GM19238 (cell line): ENCODE measurements around the gene AK2.
"Not testable (repeated sequence)": the region's sequence is repeated elsewhere in the genome, so short reads cannot be mapped to it uniquely, and the experiment has no call there.

Source experiments
- DNase-seq: peaks from one replicate; pipeline ENCODE4 v3.0.0; 2011; ENCODE audit warnings: low spot score; ENCODE audit not compliant: insufficient read length

Gene AK2

DNA sequence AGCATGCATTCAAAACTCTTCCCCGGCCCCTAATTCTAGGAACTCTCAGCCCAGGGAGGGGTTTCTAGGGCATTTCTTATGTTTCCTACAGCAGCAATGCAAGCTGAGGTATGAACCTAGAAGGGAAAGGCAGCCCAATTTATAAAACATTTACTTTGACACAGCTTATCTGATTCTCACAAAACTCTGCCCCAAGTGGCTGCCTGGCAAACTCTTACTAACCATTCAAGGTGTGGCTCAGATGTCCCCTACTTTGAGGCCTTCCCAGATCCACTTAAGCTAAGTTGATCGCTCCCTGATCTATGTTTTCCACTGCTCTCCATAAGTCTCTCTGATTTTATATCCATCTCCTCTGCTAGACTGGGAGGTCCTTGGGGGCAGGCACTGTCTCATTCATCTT is 35.4 kb downstream of the AK2 start:
- DNase-seq = no peak

DNA sequence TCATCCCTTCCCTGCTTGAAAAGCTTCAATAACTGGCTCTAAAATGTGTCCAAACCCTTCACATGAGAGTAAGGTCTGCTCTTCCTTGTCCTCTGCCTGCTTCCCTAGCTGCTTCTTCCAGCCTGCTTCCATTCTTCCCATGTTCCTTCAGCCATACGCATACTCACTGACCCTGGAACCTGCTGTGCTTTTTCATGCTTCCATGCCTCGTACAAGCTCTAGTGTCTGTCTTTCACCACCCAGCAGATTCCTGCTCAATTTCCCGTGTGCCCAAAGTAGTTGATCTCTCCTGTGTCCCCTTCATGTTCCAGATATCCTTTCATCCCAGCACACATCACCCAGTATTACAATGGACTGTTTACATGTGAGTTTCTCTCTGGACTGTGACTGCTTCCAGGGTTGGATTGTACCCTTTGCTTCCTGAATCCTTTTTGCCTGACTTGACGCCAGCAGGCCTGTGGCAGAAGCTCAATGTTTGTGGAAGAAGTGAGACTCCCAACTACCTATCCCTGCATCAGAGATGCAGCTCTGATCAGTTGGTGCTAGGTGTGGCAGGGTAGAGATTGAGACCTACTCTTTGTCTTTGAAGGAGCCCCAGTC is 36.2 kb downstream of the AK2 start:
- DNase-seq = no peak

DNA sequence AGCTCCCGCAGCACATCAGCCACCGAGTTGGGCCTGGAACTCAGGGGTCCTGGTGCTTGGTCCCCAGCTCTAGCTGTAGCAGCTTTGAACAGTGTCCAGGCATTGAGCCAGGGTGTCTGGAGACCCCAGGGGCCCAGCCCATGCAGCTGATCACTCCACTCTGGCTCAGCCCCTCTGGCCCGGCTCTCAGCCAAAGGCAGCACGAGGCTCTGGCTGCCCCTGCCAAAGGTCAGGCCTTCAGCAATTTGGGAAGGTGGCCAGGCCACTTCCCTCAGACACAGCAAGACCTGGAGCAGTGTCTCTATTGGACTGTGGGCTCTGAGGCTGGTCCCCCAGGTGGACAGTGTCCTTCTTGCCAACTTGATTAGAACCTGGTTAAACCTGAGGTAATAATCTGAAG is 37.7 kb downstream of the AK2 start:
- no peak for DNase-seq

DNA sequence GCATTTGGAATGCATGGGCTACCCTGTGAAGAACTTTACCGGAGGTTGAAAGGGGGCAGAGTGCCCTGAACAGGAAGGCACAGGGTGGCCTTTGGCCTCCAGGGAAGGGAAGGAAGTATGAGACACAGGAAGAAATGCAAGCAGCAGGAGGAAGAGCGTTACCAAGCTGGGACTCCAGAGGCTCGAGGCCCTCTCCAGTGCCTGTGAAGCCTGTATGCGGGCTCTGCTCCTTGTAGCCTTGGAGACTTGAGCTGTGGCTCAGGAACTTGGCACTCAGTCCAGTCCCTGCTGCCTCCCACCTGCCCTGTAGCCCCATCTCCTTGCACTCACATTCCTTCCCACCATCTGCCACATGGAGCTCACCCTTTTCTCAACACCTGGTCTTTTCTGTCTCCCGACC is 38.6 kb downstream of the AK2 start:
- no peak for DNase-seq

DNA sequence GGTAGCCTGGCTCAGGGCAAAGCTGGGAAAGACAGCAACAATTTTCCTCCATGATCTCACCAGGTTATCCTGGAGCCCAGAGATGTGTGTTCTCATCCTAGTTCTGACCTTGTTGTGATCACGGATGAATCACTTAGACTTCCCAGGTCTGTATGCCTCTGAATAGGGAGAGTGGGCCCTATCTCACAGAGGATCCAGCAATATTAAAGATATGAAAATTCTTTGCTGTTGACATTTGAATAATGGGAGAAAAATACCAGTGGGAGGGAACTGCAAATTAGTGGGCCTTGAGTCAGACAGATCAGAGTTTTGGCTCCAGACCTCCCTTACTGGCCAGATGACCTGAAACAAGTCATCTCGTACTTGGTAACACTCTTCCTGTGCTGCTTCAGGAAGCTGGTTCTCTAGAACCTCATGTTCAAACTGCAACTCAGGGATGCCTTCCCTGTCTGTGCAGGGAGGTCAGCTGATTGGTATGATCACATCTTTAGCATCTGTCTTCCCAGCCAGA is 39.2 kb downstream of the AK2 start:
- DNase-seq = no peak

DNA sequence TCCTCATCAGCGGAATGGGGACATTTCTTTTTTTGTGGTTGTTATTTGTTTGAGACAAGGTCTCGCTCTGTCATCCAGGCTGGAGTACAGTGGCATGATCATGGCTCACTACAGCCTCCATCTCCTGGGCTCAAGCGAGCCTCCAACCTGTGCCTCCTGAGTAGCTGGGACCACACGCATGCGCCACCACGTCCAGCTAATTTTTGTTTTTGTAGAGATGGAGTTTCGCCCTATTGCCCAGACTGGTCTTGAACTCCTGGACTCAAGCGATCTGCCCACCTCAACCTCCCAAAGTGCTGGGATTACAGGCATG is 43.4 kb downstream of the AK2 start:
- not testable (repeated sequence) for DNase-seq

DNA sequence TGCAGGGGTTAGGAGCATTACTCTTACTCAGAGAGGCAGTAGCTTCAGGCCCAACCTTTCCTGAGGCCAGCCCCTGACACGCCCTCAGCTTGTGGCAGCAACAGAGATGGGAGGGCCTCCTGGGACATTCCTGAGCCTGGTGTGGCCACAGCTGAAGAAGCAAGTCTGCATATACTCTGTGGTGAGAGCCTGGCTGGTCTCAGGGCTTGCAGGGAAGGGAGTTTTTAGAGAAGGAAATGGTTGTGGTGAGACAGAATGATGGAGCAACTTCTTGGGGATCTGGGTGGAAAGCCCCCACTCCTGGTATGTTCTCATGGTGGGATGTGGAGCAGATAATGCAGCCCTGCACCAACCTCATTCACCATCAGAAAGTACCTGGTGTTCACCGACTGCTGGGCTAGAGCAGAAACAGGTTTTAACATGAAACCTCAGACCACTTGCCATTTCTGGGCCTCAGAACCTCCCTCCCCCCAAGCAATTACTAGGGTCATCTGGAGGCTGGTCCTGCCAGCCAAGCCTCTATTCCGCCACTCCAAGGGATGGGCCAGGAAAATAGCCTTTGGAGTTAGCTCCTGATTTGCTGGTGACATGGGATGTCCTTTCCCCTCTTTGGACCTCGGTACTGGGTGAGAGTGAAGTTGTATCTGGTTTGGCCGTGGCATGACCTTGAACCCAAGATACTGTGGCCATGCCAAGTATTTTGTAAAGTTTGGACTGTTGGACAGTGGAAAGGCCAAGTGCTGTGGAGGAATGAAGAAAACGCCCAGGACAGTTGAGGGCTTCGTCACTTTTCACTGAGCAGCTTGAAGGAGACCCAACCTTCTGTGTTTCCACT is 44.0 kb downstream of the AK2 start:
- DNase-seq = peak; percentile 64

DNA sequence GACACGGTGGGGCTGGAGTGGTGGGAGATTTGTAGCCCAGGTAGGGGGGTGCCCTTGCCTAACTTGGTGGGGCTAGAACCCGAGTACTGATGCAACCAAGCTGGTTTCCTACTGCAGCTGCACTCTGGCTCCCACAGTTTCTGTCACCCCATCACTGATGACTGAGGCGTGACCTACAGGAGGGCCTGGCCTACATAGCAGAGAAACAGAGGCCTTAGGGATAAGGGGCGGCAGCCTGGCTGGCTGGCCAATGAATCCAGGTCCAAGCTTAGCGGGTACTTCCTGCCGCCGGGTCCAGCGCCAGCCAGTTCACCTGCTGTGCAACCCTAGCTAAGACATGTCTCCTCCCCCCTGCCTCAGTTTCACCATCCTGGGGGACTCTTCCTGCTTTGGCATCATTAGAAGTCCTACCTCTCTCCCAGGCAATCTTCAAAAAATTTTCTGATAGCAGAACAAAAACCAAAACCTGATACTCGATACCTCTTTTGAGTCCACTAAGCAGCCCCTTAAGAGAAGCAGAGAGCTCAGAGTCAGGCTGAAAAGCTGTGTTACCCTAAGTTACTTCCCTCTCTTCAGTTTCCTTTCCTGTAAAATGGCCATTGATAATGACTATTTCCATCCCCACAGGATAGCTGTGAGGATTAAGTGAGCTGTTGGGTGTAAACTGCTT is 44.7 kb downstream of the AK2 start:
- no peak for DNase-seq

DNA sequence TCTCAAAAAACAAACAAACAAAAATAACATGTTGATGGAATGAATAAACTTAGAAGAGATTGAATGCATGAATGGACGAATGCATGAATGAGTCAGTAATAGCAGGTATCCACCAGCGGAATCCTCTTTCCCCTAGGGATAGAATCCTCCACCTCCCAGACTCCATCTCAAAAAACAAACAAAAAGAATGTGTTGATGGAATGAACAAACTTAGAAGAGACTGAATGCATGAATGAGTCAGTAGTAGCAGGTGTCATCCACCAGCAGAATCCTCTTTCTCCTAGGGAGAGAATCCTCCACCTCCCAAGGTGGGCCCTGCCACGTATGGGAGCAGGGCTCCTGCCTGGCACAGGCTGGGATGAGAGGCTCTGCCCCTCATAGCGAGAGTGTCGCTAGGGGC is 45.3 kb downstream of the AK2 start:
- no peak for DNase-seq

DNA sequence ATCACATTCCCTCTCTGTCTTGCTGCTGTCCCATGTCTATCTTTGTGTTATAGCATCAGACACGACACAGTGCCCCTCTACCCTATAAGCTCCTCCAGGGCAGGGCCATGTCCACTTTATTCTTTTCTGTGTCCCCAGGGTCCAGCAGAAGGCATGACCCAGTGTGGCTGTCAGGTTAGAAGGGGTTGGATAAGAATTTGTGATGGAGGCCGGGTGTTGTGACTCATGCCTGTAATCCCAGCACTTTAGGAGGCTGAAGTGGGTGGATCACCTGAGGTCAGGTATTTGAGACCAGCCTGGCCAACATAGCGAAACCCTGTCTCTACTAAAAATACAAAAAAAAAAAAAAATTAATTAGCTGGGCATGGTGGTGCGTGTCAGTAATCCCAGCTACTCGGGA is 45.8 kb downstream of the AK2 start:
- no peak for DNase-seq

DNA sequence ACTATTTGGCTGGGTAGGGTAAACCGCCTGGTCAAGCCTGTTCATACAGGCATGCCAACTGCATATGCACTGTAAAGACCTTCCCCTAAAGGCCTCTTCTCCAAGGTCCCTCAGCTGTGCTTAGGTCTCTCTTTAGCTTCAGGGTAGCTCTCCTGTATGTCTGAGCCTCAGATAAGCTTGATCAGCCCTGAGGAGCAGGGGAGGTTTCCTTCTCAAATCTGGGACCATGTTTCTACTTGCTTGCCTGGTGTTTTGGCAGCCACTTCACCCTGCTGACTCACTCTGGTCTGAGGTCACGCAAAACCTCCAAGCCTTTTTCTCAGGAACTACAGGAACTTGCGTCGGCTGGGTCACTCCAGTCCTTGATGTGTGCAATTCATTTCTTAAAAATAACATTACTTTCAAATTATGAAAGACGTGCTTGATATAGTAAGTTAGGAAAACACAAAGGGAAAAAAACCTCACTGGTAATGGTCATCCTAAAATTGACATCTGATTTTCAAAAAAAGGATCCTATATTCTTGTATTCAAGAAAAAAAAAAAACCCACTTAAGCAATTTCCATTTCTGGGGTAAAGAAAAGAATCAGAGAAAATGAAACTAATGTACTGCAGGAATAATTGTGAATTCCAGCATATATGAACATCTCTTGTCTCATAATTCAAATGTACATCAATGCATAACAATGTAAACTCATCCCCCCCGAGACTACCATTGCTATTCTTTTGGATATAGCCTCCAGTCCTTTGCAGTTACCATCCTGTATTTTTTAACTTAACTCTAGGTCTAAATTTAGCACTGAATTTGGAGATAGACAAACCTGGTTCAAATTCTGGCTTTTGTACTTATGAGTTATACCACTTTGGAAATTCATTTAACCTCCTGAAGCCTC is 47.3 kb downstream of the AK2 start:
- DNase-seq = no peak

DNA sequence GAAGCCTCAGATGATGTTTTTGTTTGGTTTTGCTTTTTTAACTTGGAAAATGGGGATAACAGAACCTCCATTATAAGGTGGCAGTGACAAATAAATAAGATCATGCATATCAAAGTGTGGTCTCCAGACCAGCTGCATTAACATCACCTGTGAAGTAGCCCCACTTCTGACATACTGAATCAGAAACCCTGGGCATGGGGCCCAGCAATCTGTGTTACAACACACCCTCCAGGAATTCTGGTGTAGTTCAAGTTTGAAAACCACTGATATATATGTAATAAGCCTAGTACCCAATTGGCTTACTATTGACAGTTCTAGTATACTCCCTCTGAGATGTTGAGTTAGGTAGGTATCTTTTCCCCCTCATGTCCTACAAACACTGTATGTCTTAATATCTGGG is 48.0 kb downstream of the AK2 start:
- no peak for DNase-seq

DNA sequence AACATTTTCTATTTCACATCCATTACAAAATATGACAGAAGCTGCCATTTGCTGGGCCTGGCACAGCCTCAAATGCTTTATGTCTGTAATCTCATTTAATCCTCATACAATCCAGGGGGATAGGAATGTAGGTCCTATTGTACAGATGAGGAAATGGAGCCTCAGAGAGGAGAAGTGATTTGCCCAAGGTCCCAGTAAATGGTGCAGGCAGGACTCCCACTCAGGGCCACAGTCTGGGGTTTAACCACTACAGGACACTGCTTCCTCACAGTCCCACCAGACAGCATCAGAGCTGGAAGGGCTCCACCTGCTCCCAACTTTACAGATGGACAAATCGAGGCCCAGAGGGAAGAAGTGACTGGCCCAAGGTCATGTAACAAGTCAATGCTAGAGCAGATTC is 51.5 kb downstream of the AK2 start:
- DNase-seq = no peak

DNA sequence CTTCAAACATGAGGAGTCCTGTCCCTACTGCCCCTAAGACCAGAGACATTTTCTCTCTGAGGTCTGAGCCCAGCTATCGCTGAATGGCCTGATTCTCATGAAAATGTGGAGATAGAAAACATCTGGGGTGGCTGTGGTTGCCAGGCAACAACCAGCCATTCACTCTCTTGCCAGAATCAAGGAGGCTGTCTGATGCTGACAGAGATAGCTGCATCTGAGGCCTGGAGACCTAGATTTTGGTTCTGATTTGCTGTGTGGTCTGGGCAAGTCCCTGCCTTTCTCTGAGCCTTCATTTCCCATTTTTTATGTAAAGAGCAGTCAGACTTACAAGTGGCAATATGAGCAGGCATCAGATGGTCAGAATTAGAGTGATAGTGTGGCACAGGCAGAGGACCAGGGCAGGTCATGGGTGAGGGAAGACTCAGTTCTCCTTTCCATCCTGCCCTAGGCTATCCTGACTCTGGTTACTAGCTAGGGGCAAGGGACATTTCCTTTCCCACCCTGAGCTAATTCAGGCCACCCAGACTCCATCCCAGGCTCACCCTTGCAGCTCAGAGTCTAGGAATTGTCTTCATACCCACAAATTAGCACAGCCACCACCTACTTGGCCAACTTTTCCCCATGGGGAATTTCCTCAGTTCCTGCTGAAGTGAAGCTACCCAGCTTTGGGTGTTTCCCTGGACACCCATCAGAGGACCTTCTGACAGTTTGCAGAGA is 52.1 kb downstream of the AK2 start:
- no peak for DNase-seq

DNA sequence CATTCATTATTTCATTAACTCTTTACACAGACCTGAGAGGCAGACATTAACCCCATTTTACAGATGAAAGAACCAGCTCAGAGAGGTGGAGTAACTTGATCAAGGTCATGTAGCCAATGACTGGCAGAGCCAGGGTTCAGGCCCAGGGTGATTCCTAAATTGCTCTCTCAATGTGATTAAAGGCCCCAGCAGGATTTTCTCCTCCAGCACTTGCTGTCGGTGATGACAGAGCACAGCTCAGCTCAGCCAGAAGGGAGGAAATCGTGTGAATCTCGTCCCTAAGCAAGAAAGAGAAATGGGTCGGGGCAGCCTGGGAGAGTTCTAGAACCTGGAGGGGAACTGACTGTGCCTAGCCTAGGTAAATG is 52.6 kb downstream of the AK2 start:
- no peak for DNase-seq

DNA sequence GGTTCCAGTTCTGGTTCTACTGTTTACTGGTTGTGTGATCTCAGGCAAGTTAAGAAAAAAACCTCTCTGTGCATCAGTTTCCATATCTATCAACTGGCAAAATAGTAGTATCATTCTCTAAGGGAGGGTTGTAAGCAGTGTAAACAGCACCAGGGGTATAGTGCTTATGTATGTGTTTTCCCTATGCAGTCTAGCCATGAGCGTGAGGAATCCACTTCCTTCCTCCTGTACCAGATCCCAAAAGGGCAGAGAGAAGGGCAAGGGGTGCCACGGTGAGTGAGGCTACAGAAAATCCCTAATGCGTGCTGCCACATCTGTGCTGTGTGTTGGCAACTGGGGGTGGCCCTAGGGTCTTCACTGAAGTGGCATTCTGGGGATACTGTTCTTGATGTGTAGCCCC is 53.7 kb downstream of the AK2 start:
- no peak for DNase-seq

DNA sequence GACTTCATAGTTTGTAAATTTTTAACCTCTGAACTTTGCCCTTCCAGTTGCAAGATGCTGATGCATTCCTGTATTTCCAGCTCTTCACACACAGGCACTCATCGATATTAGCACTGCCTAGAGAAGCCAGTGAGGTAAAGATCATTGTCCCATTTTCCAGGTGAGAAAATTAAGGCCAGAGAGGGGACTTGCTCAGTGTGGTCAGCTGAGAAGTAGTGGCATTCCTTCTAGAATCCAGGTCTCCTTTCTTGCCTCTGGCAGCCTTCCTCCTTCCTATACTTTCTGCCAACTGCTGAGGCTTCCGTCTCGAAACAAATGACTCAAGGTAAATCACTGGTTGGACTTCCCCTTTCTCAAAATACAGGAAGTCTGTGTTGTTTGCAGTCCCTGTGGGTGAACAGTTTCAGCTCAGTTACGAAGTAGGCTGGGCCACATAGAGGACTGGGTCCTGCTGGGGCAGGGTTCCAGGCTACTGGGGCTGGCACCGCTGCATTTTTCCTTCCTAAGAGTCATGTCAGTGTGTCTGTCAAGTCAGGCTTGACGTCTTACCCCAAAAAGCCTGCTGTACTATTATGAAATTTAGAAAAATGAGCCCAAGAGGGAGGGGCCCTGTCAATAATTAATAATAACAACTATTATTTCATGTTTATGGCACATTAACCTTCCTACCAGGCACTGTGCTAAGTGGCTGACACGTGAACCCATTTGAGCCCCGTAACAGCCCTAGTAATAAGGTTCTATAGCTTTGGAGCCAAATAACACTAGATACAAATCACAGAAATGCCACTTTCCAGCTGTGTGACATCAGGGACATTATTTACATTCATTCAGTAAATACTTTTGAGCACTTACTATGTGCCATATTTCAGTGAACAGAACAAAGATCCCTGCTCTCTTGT is 55.4 kb downstream of the AK2 start:
- peak; percentile 80 for DNase-seq

DNA sequence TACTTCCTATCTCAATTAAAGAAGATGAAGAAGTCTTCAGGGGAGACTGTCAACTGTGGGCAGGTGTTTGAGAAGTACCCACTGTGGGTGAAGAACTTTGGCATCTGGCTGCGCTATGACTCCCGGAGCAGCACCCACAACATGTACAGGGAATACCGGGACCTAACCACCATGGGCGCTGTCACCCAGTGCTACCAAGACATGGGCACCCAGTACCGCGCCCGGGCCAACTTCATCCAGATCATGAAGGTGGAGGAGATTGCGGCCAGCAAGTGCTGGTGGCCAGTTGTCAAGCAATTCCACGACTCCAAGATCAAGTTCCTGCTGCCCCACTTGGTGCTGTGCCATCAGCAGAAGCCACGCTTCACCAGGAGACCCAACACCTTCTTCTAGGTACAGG is 56.6 kb downstream of the AK2 start:
- no peak for DNase-seq

DNA sequence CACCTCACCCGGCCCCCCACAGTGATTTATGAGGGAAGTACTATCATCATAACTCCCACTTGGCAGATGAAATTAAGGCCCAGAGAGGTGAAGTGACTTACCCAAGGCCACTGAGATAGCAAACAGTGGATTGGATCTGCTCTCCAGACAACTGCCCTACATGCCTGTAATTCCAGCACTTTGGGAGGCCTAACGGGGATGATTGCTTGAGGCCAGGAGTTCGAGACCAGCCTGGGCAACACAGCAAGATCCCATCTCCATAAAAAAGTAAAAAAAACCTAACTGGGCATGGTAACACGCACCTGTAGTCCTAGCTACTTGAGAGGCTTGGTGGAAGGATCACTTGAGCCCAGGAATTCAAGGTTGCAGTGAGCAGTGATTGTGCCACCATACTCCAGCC is 57.8 kb downstream of the AK2 start:
- no peak for DNase-seq

DNA sequence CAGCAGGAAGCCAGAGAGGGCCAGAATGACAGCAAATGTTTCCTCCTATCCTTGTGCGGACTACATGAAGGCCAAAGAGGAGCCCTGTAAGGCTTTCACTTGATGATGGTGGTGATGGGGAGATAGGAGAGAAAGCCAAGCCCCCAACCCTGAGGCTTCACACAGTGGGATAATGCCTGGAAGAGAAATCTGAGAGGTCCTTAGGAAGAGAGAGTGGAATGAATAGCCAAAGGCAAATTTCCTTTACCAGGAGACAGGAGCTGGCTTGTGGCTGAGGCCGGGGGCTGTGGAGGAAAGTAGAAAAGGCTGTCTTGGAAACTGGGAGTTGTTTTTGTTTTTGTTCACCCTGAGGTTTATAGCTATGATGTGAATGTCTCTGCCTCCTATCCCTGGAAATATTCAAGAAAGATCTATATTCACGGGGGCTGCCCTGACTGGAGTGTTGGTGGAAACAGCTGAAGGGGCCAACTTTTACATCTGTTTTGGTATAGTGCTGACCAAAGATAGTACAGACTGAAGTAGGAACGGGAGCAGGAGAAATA is 59.1 kb downstream of the AK2 start:
- DNase-seq = no peak
